Measurements from ENCODE around the gene PGM5.
"Not testable (repeated sequence)": the region's sequence is repeated elsewhere in the genome, so short reads cannot be mapped to it uniquely, and the experiment has no call there.

DNA sequence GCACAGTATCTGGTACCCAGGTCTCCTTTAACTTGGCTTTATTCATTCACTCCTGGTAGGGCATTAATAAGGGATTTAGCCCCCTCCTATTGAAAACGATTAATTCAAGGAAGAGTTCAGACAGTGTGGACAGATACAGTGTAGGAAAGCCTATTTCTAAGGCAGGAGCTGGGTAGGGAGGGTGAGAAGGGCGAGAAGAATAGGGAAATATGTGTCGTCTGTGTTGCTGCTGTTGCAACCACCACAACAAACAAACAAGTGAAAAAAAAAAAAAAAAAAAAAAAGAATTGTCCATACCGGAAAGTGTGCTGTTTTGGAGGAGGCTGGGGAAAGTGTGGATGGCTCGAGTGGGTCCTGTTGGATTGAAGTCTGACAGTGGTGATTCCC is 425 bp upstream of the PGM5 start:
- TF ChIP-seq, protein P1, sequence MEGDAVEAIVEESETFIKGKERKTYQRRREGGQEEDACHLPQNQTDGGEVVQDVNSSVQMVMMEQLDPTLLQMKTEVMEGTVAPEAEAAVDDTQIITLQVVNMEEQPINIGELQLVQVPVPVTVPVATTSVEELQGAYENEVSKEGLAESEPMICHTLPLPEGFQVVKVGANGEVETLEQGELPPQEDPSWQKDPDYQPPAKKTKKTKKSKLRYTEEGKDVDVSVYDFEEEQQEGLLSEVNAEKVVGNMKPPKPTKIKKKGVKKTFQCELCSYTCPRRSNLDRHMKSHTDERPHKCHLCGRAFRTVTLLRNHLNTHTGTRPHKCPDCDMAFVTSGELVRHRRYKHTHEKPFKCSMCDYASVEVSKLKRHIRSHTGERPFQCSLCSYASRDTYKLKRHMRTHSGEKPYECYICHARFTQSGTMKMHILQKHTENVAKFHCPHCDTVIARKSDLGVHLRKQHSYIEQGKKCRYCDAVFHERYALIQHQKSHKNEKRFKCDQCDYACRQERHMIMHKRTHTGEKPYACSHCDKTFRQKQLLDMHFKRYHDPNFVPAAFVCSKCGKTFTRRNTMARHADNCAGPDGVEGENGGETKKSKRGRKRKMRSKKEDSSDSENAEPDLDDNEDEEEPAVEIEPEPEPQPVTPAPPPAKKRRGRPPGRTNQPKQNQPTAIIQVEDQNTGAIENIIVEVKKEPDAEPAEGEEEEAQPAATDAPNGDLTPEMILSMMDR (IDR thresholded peaks at IDR 0.05; ENCODE audit: low read depth, low read length), result not testable (repeated sequence)
- TF ChIP-seq EZH2phosphoT487 (IDR thresholded peaks at IDR 0.05; ENCODE audit: low read depth), result not testable (repeated sequence)

All from OCI-LY3 (cell line).